Esophagus (tissue), 2 donors: ENCODE results near the gene SHANK3. TPM values are rescaled to one million over a fixed set of nuclear protein-coding genes. Genes with fewer than 3 reads are reported as not detected.

ENCODE experiments used
- H3K27ac ChIP-seq, 2 donors: one replicate each; pipeline ENCODE4 v1.5.1; 2013; ENCODE audit warnings: low read depth in 2 of 2, mild to moderate bottlenecking in 2 of 2, inconsistent platforms in 1 of 2, low read length in 1 of 2, moderate library complexity in 1 of 2
- H3K27me3 ChIP-seq, 2 donors: one replicate each; pipeline ENCODE4 v1.6.1; 2013; ENCODE audit warnings: low read length in 2 of 2, control low read depth in 1 of 2, mild to moderate bottlenecking in 1 of 2; ENCODE audit not compliant: insufficient read depth in 2 of 2, control insufficient read depth in 1 of 2
- H3K36me3 ChIP-seq, 2 donors: one replicate each; pipeline ENCODE4 v1.6.1; 2013; ENCODE audit warnings: low read length in 1 of 2; ENCODE audit not compliant: control insufficient read depth in 2 of 2, insufficient read depth in 2 of 2
- H3K4me1 ChIP-seq, 2 donors: one replicate each; pipeline ENCODE4 v1.6.1; 2013; ENCODE audit warnings: low read length in 1 of 2; ENCODE audit not compliant: control insufficient read depth in 2 of 2, insufficient read depth in 2 of 2
- H3K4me3 ChIP-seq, 2 donors: one replicate each; pipeline ENCODE4 v1.5.1; 2013; ENCODE audit warnings: low read length in 2 of 2, mild to moderate bottlenecking in 2 of 2, low read depth in 1 of 2, moderate library complexity in 1 of 2
- H3K9me3 ChIP-seq, 2 donors: one replicate each; pipeline ENCODE4 v1.6.1; 2013; ENCODE audit warnings: mild to moderate bottlenecking in 2 of 2, low read depth in 1 of 2, low read length in 1 of 2, moderate library complexity in 1 of 2; ENCODE audit not compliant: control insufficient read depth in 2 of 2, insufficient read depth in 1 of 2
- WGBS, 2 donors: extraction: QIAGEN DNeasy Blood & Tissue Kit; methylation state at CpG; one replicate each; pipeline ENCODE4 v1.1.7; 2013; 5-methylcytosine and 5-hydroxymethylcytosine counted together
- polyA plus RNA-seq, 2 donors: library from polyadenylated mRNA; stranded (reverse); fragments of 200-250 nt; gene quantifications; one replicate each; pipeline ENCODE4 v1.2.3, GENCODE V29; 2013
- donor health status: healthy with polysubstance abuse.
- donor health status: Bipolar disorder and iron deficiency.

The SHANK3 gene
- polyA plus RNA-seq, 2 donors, result 4.1 to 9.0 TPM

- WGBS, 2 donors, result 67 to 79% methylated on average over 10 of the region's 10 CpGs
- Histone ChIP-seq H3K4me1 (peaks cover 0 to 9% of the 10 kb centered on the region in 2 donors), H3K9me3 (peaks cover 0 to 7% of the 10 kb centered on the region in 2 donors), H3K4me3 (no peak overlapping the region), H3K27me3 (peaks cover 0 to 5% of the 10 kb centered on the region in 2 donors), H3K27ac (no peak overlapping the region), H3K36me3 (no peaks in the 10 kb centered on the region)
Observed at GRCh38 chr22:50676661-50677492, 4.3 kb downstream of the SHANK3 start.

- Histone ChIP-seq H3K27me3 (peaks cover 0 to 5% of the 10 kb centered on the region in 2 donors), H3K27ac (no peak overlapping the region), H3K4me1 (peaks cover 0 to 9% of the 10 kb centered on the region in 2 donors), H3K9me3 (peaks cover 0 to 7% of the 10 kb centered on the region in 2 donors), H3K4me3 (no peak overlapping the region), H3K36me3 (no peaks in the 10 kb centered on the region)
- 79 to 81% methylated on average over 13 of the region's 13 CpGs for WGBS, 2 donors
Observed at GRCh38 chr22:50677493-50678217, 5.0 kb downstream of the SHANK3 start.

- WGBS, 2 donors, result 88 to 89% methylated on average over 17 of the region's 17 CpGs
- peaks cover 0 to 9% of the 10 kb centered on the region in 2 donors for H3K4me1 ChIP-seq
- peaks cover 0 to 5% of the 10 kb centered on the region in 2 donors for H3K27me3 ChIP-seq
- peaks cover 0 to 7% of the 10 kb centered on the region in 2 donors for H3K9me3 ChIP-seq
- H3K4me3 ChIP-seq, result no peak overlapping the region
- H3K36me3 ChIP-seq, result no peaks in the 10 kb centered on the region
- no peak overlapping the region for H3K27ac ChIP-seq
Observed at GRCh38 chr22:50678218-50678650, 5.6 kb downstream of the SHANK3 start.

- Histone ChIP-seq H3K9me3 (peaks cover under 1 to 7% of the 10 kb centered on the region in 2 donors), H3K27me3 (no peaks in the 10 kb centered on the region), H3K36me3 (no peaks in the 10 kb centered on the region), H3K27ac (no peak overlapping the region), H3K4me1 (peaks cover 0 to 9% of the 10 kb centered on the region in 2 donors), H3K4me3 (no peak overlapping the region)
- WGBS, 2 donors, result 91 to 92% methylated on average over 30 of the region's 30 CpGs
Observed at GRCh38 chr22:50678651-50679521, 6.3 kb downstream of the SHANK3 start.

DNA sequence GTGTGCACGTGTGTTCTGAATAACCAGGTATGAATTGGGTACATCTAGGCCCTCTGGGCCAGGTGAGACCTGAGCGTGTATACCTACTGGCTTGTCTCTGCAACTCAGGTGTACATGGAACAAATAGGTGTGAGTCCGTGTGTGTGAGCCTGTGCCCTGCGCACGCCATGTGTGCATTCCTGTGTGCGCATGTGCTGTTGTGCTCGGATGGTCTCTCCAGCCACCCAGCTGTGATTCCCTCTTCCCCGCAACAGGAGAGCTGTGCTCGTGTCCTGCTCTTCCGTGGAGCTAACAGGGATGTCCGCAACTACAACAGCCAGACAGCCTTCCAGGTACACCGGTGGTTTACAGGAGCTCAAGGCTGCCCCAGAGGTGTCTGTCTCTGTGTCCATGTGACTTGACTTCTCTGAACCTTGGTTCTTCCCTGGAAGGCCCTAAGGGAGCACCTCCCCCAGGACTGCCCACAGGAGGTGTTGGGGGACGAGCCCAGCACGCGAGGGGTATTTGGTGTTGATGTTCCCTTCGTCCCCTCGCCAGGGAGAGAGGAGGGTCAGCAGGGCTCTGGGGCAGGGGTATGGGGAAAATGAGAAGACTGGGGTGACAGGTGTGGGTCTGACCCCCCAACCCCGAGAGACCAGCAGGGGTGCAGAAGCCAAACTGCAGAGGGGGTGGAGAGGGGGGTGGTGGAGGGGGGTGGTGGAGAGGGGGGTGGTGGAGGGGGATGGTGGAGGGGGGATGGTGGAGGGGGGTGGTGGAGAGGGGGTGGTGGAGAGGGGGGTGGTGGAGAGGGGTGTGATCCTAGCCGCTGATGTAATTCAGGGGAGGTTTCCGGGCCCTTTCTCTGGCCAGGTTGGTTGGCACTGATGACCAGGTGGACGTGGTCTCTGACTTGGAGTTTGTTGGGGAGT is 10.7 kb downstream of the SHANK3 start:
- no peak overlapping the region for H3K4me3 ChIP-seq
- H3K9me3 ChIP-seq, result peaks cover 0 to 2% of the 10 kb centered on the region in 2 donors
- no peaks in the 10 kb centered on the region for H3K27me3 ChIP-seq
- H3K36me3 ChIP-seq, result peaks cover 0 to 2% of the 10 kb centered on the region in 2 donors
- no peak overlapping the region for H3K27ac ChIP-seq
- WGBS, 2 donors, result 93% methylated on average over 20 to 21 of the region's 21 CpGs
- no peaks in the 10 kb centered on the region for H3K4me1 ChIP-seq

- WGBS, 2 donors, result 55 to 57% methylated on average over 6 of the region's 6 CpGs
- Histone ChIP-seq H3K4me3 (no peak overlapping the region), H3K36me3 (peaks cover 0 to 5% of the 10 kb centered on the region in 2 donors), H3K27me3 (no peaks in the 10 kb centered on the region), H3K4me1 (no peaks in the 10 kb centered on the region), H3K27ac (no peak overlapping the region), H3K9me3 (peaks cover 0 to 2% of the 10 kb centered on the region in 2 donors)
Observed at GRCh38 chr22:50683994-50684371, 11.4 kb downstream of the SHANK3 start.

GRCh38 chr22:50684501-50684900 is 11.9 kb downstream of the SHANK3 start:
- Histone ChIP-seq H3K9me3 (peaks cover 0 to 2% of the 10 kb centered on the region in 2 donors), H3K27ac (no peak overlapping the region), H3K4me3 (no peak overlapping the region), H3K36me3 (peaks cover 0 to 5% of the 10 kb centered on the region in 2 donors), H3K27me3 (no peaks in the 10 kb centered on the region), H3K4me1 (no peaks in the 10 kb centered on the region)
- 82 to 87% methylated on average over 8 of the region's 8 CpGs for WGBS, 2 donors

- Histone ChIP-seq H3K36me3 (peaks cover 0 to 5% of the 10 kb centered on the region in 2 donors), H3K9me3 (peaks cover 0 to 2% of the 10 kb centered on the region in 2 donors), H3K4me1 (no peaks in the 10 kb centered on the region), H3K27ac (no peak overlapping the region), H3K4me3 (no peak overlapping the region), H3K27me3 (no peaks in the 10 kb centered on the region)
- WGBS, 2 donors, result 64 to 69% methylated on average over 10 of the region's 10 CpGs
Observed at GRCh38 chr22:50684986-50685385, 12.4 kb downstream of the SHANK3 start.
